Measurements from ENCODE around the gene SAMD14. TPM values are rescaled to one million over a fixed set of nuclear protein-coding genes. Genes with fewer than 3 reads are reported as not detected.
A peak's percentile ranks its signal among the peaks of the same experiment; 100 is the strongest.

SAMD14 gene
- total RNA-seq, 1 experiment from 2014 or later: not detected

DNA sequence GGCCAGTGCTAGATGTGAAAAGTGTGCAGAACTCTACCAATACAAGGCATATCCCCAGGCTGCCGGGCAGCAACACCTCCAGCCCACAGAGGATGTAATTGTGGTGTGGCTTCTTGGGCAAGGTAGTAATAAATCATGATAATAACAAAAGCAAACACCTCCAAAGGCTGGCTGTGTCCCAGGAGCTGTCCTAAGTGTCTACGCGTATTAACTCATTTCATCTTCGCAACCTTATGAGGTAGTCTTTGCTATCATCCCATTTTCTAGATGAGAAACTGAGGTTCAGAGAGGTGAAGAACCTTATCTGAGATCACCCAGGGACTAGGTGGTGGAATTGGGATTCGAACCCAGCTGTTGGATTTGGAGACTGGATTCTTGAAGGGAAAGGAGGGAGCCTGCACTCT is 29.5 kb downstream of the SAMD14 start:
- intact Hi-C loops (cut with micrococcal nuclease; ENCODE audit: unreplicated experiment): no loop called here
- Mint-ChIP-seq H3K4me3 (ENCODE audit: low read depth, unreplicated experiment) (peak overlapping the region; percentile 26), H3K4me1 (ENCODE audit: low read depth, unreplicated experiment) (peaks cover 57% of the 10 kb centered on the region), H3K9me3 (ENCODE audit: low read depth, unreplicated experiment) (no peaks in the 10 kb centered on the region), H3K27me3 (ENCODE audit: unreplicated experiment) (no peaks in the 10 kb centered on the region), H3K27ac (ENCODE audit: unreplicated experiment) (no peak overlapping the region), H3K36me3 (ENCODE audit: insufficient read depth, unreplicated experiment) (peaks cover 38% of the 10 kb centered on the region)
- no peak for DNase-seq
- no TSS peak for BruUV-seq (replicated peaks)
- CTCF ChIA-PET: interaction anchor here (0.8 to 1.2 kb wide), 2 partner anchors 13 to 17 kb away, joined by 3 read pairs; no protein-coding TSS in a partner anchor
- TF ChIP-seq, protein P1, sequence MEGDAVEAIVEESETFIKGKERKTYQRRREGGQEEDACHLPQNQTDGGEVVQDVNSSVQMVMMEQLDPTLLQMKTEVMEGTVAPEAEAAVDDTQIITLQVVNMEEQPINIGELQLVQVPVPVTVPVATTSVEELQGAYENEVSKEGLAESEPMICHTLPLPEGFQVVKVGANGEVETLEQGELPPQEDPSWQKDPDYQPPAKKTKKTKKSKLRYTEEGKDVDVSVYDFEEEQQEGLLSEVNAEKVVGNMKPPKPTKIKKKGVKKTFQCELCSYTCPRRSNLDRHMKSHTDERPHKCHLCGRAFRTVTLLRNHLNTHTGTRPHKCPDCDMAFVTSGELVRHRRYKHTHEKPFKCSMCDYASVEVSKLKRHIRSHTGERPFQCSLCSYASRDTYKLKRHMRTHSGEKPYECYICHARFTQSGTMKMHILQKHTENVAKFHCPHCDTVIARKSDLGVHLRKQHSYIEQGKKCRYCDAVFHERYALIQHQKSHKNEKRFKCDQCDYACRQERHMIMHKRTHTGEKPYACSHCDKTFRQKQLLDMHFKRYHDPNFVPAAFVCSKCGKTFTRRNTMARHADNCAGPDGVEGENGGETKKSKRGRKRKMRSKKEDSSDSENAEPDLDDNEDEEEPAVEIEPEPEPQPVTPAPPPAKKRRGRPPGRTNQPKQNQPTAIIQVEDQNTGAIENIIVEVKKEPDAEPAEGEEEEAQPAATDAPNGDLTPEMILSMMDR (IDR thresholded peaks at IDR 0.05; ENCODE audit: unreplicated experiment): no peak

DNA sequence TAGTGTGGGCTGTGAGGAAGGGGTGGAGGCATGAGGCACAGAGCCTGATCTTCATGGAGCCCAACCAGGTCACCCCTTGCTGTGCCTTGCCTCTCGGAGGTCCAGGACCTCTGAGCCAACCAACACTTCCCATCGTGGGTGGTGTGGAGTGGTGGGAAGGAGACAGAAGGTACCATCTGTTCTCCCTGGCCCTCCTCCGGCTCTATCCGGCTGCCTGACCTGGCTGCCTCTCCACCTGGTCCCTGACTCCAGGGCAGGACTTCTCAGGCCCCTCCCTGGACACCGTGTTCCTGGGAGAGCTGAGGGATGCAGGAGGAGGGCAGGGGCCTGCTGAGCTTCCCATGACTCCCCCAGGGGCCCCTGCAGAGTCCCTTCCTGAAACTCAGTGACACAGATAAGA is 31.0 kb downstream of the SAMD14 start:
- no peak overlapping the region for H3K4me3 Mint-ChIP-seq (ENCODE audit: low read depth, unreplicated experiment)
- CTCF ChIA-PET: interaction anchor here (0.6 kb wide), 1 partner anchor 1065 kb away, joined by 4 read pairs; no protein-coding TSS in a partner anchor
- no TSS peak for BruUV-seq (replicated peaks)
- no peaks in the 10 kb centered on the region for H3K9me3 Mint-ChIP-seq (ENCODE audit: low read depth, unreplicated experiment)
- no peak for DNase-seq
- intact Hi-C loops (cut with micrococcal nuclease; ENCODE audit: unreplicated experiment): no loop called here
- H3K27ac Mint-ChIP-seq (ENCODE audit: unreplicated experiment): peak overlapping the region; percentile 2
- peaks cover 53% of the 10 kb centered on the region for H3K36me3 Mint-ChIP-seq (ENCODE audit: insufficient read depth, unreplicated experiment)
- TF ChIP-seq, protein P1 (IDR thresholded peaks at IDR 0.05; ENCODE audit: unreplicated experiment): no peak
- H3K27me3 Mint-ChIP-seq (ENCODE audit: unreplicated experiment): no peaks in the 10 kb centered on the region
- H3K4me1 Mint-ChIP-seq (ENCODE audit: low read depth, unreplicated experiment): peaks cover 72% of the 10 kb centered on the region

DNA sequence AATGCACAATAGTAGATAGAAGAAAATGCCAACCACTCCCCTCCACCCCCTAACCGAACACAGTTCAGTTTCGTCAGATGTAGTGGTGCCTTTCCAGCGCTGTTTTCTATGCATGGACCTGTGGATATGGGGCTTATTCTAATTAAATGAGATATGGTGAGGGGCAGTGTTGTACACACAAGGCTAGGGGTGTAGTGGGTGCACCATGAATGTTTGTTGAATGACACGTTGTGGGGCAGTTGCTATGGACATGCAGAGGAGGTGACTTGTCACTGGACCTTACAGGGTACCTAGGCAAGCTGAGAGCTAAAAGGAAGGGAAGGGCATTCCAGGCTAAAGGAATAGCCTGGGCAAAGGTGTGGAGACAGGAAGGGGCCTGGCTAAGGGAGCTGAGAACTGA is 31.4 kb downstream of the SAMD14 start:
- Mint-ChIP-seq H3K4me1 (ENCODE audit: low read depth, unreplicated experiment) (peaks cover 75% of the 10 kb centered on the region), H3K36me3 (ENCODE audit: insufficient read depth, unreplicated experiment) (peaks cover 57% of the 10 kb centered on the region), H3K27me3 (ENCODE audit: unreplicated experiment) (no peaks in the 10 kb centered on the region), H3K4me3 (ENCODE audit: low read depth, unreplicated experiment) (no peak overlapping the region), H3K9me3 (ENCODE audit: low read depth, unreplicated experiment) (no peaks in the 10 kb centered on the region), H3K27ac (ENCODE audit: unreplicated experiment) (peak overlapping the region; percentile 2)
- no TSS peak for BruUV-seq (replicated peaks)
- intact Hi-C loops (cut with micrococcal nuclease; ENCODE audit: unreplicated experiment): no loop called here
- TF ChIP-seq, protein P1 (IDR thresholded peaks at IDR 0.05; ENCODE audit: unreplicated experiment): no peak
- DNase-seq: no peak
- CTCF ChIA-PET: interaction anchor here (0.6 kb wide), 1 partner anchor 1065 kb away, joined by 4 read pairs; no protein-coding TSS in a partner anchor

DNA sequence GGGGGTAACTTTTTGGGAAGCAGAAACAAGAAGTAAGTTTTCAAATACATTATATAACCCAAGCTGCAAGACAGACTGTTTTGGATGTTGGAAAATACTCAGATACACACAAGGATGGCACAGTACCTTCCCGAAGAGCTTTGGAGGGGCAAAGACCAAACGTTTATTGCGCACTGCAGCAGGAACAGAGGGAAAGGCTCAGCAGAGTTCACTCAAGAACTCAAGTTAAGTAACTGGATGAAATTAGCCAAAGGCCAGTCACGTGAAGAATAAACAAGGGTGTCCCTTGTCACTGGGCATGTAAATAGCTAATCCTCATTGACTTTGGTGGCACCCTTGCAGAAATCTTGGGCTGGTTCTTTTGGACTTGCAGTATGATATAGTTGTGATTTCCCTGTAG is 32.0 kb downstream of the SAMD14 start:
- no peaks in the 10 kb centered on the region for H3K27me3 Mint-ChIP-seq (ENCODE audit: unreplicated experiment)
- no peak for DNase-seq
- CTCF ChIA-PET: interaction anchor here (1.0 to 1.2 kb wide), 2 partner anchors 11 to 19 kb away, joined by 3 to 4 read pairs; no protein-coding TSS in a partner anchor
- no peak overlapping the region for H3K27ac Mint-ChIP-seq (ENCODE audit: unreplicated experiment)
- BruUV-seq (replicated peaks): no TSS peak
- intact Hi-C loops (cut with micrococcal nuclease; ENCODE audit: unreplicated experiment): no loop called here
- H3K36me3 Mint-ChIP-seq (ENCODE audit: insufficient read depth, unreplicated experiment): peaks cover 62% of the 10 kb centered on the region
- H3K4me3 Mint-ChIP-seq (ENCODE audit: low read depth, unreplicated experiment): no peak overlapping the region
- TF ChIP-seq, protein P1 (IDR thresholded peaks at IDR 0.05; ENCODE audit: unreplicated experiment): no peak
- peaks cover 77% of the 10 kb centered on the region for H3K4me1 Mint-ChIP-seq (ENCODE audit: low read depth, unreplicated experiment)
- H3K9me3 Mint-ChIP-seq (ENCODE audit: low read depth, unreplicated experiment): no peaks in the 10 kb centered on the region
